LNCaP clone FGC (cell line): ENCODE results near the gene EZR.
"Not testable (repeated sequence)": the region's sequence is repeated elsewhere in the genome, so short reads cannot be mapped to it uniquely, and the experiment has no call there.

Experiments used
- DNase-seq: peaks from one replicate; pipeline ENCODE4 v3.0.0-alpha.2; 2011; ENCODE audit warnings: low read depth
- H3K4me3 ChIP-seq: 2 replicates; pipeline ENCODE4 v1.5.1; 2011; ENCODE audit warnings: mild to moderate bottlenecking, low read depth, low read length, control low read depth
- TF ChIP-seq, protein P1 (sequence below): IDR thresholded peaks from 2 replicates; pipeline ENCODE4 v1.5.1; 2012; ENCODE audit warnings: mild to moderate bottlenecking; ENCODE audit not compliant: control insufficient read depth, insufficient read depth; ENCODE audit errors: extremely low read depth

EZR gene

GRCh38 chr6:158834675-158835385, 15.7 kb upstream of the EZR start:
- DNase-seq: no peak
- no peak overlapping the region for H3K4me3 ChIP-seq

GRCh38 chr6:158832807-158833206, 13.6 kb upstream of the EZR start:
- not testable (repeated sequence) for H3K4me3 ChIP-seq, DNase-seq

More at GRCh38 chr6:158834675-158835385, 15.7 kb upstream of the EZR start:
- TF ChIP-seq, protein P1, sequence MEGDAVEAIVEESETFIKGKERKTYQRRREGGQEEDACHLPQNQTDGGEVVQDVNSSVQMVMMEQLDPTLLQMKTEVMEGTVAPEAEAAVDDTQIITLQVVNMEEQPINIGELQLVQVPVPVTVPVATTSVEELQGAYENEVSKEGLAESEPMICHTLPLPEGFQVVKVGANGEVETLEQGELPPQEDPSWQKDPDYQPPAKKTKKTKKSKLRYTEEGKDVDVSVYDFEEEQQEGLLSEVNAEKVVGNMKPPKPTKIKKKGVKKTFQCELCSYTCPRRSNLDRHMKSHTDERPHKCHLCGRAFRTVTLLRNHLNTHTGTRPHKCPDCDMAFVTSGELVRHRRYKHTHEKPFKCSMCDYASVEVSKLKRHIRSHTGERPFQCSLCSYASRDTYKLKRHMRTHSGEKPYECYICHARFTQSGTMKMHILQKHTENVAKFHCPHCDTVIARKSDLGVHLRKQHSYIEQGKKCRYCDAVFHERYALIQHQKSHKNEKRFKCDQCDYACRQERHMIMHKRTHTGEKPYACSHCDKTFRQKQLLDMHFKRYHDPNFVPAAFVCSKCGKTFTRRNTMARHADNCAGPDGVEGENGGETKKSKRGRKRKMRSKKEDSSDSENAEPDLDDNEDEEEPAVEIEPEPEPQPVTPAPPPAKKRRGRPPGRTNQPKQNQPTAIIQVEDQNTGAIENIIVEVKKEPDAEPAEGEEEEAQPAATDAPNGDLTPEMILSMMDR: no peak

DNA sequence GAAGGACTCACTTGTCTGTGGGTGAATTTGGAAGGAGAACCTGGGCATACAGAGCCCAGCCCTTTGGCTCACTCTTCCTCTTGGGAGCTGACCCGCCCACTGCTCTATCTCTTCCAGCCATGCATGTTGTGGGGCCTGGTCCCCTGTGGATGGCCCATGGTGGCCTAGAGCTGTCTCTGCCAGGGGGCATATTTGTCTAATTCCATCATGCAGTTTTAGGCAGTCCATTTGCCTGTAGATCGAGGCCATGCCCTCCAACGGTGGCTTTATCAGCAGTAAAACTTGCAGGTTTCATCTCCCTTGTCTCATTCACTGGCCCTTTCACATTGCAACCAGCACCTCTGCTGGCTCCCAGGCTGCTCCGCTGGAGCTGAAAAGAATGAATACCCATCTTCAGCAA, 12.9 kb upstream of the EZR start:
- no peak for DNase-seq
- no peak overlapping the region for H3K4me3 ChIP-seq
- TF ChIP-seq, protein P1: no peak

DNA sequence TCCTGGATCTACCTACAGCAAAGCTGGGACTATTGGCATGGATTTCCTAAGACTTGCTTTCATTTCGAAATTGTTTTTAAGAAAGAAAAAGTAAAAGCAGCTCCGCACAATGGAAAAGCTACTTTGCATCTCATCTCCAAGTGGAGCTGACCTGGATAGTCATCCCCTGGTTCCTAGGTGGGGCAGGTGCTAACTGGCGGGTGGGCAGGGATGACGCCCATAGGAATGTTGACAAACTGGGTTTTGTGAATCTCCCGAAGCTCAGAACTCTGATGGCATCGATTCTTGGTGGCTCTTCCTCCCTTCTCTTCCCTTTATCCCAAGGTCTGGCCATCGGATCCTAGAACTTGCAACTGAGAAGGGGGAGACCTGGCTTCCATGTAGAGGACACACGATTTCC, 12.4 kb upstream of the EZR start:
- DNase-seq: no peak
- TF ChIP-seq, protein P1: no peak
- no peak overlapping the region for H3K4me3 ChIP-seq

GRCh38 chr6:158830736-158831135, 11.6 kb upstream of the EZR start:
- TF ChIP-seq, protein P1: no peak
- H3K4me3 ChIP-seq: no peak overlapping the region
- no peak for DNase-seq

GRCh38 chr6:158828807-158829206, 9.6 kb upstream of the EZR start:
- H3K4me3 ChIP-seq: no peak overlapping the region
- TF ChIP-seq, protein P1: no peak
- no peak for DNase-seq

GRCh38 chr6:158826819-158827501, 7.8 kb upstream of the EZR start:
- TF ChIP-seq, protein P1: no peak
- H3K4me3 ChIP-seq: no peak overlapping the region
- DNase-seq: no peak
